ENCODE measurements around the gene PCED1A. TPM values are rescaled to one million over a fixed set of nuclear protein-coding genes. Genes with fewer than 3 reads are reported as not detected.
A peak's percentile ranks its signal among the peaks of the same experiment; 100 is the strongest.

PCED1A gene, protein sequence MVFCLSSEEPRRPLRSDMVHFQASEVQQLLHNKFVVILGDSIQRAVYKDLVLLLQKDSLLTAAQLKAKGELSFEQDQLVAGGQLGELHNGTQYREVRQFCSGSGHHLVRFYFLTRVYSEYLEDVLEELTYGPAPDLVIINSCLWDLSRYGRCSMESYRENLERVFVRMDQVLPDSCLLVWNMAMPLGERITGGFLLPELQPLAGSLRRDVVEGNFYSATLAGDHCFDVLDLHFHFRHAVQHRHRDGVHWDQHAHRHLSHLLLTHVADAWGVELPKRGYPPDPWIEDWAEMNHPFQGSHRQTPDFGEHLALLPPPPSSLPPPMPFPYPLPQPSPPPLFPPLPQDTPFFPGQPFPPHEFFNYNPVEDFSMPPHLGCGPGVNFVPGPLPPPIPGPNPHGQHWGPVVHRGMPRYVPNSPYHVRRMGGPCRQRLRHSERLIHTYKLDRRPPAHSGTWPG
- polyA plus RNA-seq (2011; rRNA removed) (17.5 and 19.7 TPM in 2 replicates), polyA minus RNA-seq (2011; rRNA and poly(A)+ RNA removed) (10.2 and 13.7 TPM in 2 replicates)

GRCh38 chr20:2840138-2840966, at the start of gene PCED1A, which contains the start of gene VPS16:
Gene PCED1A, minus strand, starts transcription at chr20:2840655. Its CDS starts 743 bp downstream, at chr20:2839912.
Gene VPS16, plus strand, starts transcription at chr20:2840745. Its CDS starts 30 bp downstream, at chr20:2840775.
- CTCF ChIA-PET: interaction anchor here (0.9 to 1.4 kb wide), 3 partner anchors 11 to 85 kb away, joined by 3 to 4 read pairs (median 4); no protein-coding TSS in a partner anchor
- TF ChIP-seq CTCF (IDR thresholded peaks at IDR 0.05; ENCODE audit: low read depth, low read length): no peak
- POLR2A ChIA-PET: interaction anchor here (1.0 to 1.2 kb wide), 2 partner anchors 23 to 33 kb away, joined by 3 read pairs; partner anchors contain the start of gene PTPRA

GRCh38 chr20:2889797-2890196, 49.3 kb upstream of the PCED1A start:
- DNase-seq (ENCODE audit: low read depth, low spot score): no peak
- Histone ChIP-seq H3K27me3 (ENCODE audit: control insufficient read depth, insufficient read depth, low read length) (no peaks in the 10 kb centered on the region), H3K27ac (ENCODE audit: low read depth, low read length) (no peak overlapping the region), H3K4me3 (ENCODE audit: low read depth, low read length) (no peak overlapping the region), H3K9me3 (ENCODE audit: control insufficient read depth, insufficient read depth, low read length) (peaks cover 5% of the 10 kb centered on the region; the same call in 1 of the 2 replicates)
- ChIA-PET CTCF (interaction anchor here (2.3 kb wide), 1 partner anchor 111 kb away, joined by 8 read pairs; no protein-coding TSS in a partner anchor), POLR2A (no interaction called here)
- no peak for TF ChIP-seq CTCF (IDR thresholded peaks at IDR 0.05; ENCODE audit: low read depth, low read length)

More at GRCh38 chr20:2840138-2840966, at the start of gene PCED1A, which contains the start of gene VPS16:
- DNase-seq (ENCODE audit: low read depth, low spot score): peak; percentile 57
- Histone ChIP-seq H3K27me3 (ENCODE audit: control insufficient read depth, insufficient read depth, low read length) (no peaks in the 10 kb centered on the region), H3K27ac (ENCODE audit: low read depth, low read length) (peak within 1 kb of the TSS; percentile 86), H3K4me3 (ENCODE audit: low read depth, low read length) (peak within 1 kb of the TSS; percentile 91), H3K9me3 (ENCODE audit: control insufficient read depth, insufficient read depth, low read length) (peaks cover 3% of the 10 kb centered on the region; the same call in 1 of the 2 replicates)

DNA sequence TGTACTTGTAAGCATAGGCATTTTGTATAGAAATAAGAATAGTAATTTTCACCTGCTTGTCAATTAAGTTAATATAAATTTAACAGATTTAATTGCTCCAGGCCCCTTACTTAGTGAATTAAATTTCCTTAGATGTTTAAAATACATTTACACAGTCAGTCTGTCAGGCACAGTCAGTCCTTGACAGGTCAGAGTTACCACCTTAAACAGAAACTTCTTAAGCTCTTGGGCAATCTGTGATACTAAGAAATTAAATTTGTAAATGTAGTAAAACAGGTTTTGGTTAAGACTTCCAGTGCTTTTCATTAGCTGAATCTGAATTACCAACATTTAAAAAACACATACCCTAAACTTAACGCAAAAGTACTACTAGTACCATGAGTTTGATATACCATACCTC, 48.8 kb upstream of the PCED1A start:
- ChIA-PET CTCF (interaction anchor here (2.3 kb wide), 1 partner anchor 112 kb away, joined by 8 read pairs; no protein-coding TSS in a partner anchor), POLR2A (no interaction called here)
- H3K27ac ChIP-seq (ENCODE audit: low read depth, low read length): no peak overlapping the region
- TF ChIP-seq CTCF (IDR thresholded peaks at IDR 0.05; ENCODE audit: low read depth, low read length): no peak
- no peaks in the 10 kb centered on the region for H3K27me3 ChIP-seq (ENCODE audit: control insufficient read depth, insufficient read depth, low read length)
- H3K9me3 ChIP-seq (ENCODE audit: control insufficient read depth, insufficient read depth, low read length): no peaks in the 10 kb centered on the region
- no peak overlapping the region for H3K4me3 ChIP-seq (ENCODE audit: low read depth, low read length)
- DNase-seq (ENCODE audit: low read depth, low spot score): no peak

GRCh38 chr20:2888224-2888955, 47.9 kb upstream of the PCED1A start:
- CTCF ChIA-PET: interaction anchor here (0.7 kb wide), 1 partner anchor 112 kb away, joined by 3 read pairs; no protein-coding TSS in a partner anchor
- H3K27me3 ChIP-seq (ENCODE audit: control insufficient read depth, insufficient read depth, low read length): no peaks in the 10 kb centered on the region
- H3K27ac ChIP-seq (ENCODE audit: low read depth, low read length): no peak overlapping the region
- DNase-seq (ENCODE audit: low read depth, low spot score): no peak
- H3K9me3 ChIP-seq (ENCODE audit: control insufficient read depth, insufficient read depth, low read length): no peaks in the 10 kb centered on the region
- POLR2A ChIA-PET: no interaction called here
- TF ChIP-seq CTCF (IDR thresholded peaks at IDR 0.05; ENCODE audit: low read depth, low read length): no peak
- H3K4me3 ChIP-seq (ENCODE audit: low read depth, low read length): no peak overlapping the region

All from AG04450 (cell line).